Ramos (cell line): ENCODE data around the gene NATD1.
"Not testable (repeated sequence)": the region's sequence is repeated elsewhere in the genome, so short reads cannot be mapped to it uniquely, and the experiment has no call there.

Source experiments
- in situ Hi-C: fragments of 300-500 bp; cut with MboI; formaldehyde crosslinking; loops from one replicate; pipeline ENCODE4 v1.14.3; 2022; ENCODE audit warnings: low sequenced_read_pairs; ENCODE audit not compliant: unreplicated experiment

The NATD1 gene

DNA sequence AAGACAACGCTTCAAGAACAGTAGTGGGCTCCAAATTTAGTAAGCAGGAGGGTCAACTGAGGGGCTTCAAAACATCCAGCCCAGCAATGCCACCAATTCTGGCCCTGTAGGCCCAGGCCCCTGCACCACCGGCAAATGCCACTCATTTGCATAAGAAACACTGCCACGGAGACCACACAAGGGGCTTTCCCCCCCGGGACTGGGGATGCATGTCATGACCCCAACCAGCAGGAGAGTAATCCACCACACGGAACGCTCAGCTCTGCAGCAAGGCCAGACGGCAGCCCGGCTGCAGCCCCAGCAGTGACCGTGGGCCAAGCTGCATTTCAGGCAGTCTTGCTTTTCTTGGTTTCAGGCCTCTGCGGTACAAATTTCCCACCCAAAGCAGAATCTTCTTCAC, 53.4 kb downstream of the NATD1 start:
- in situ Hi-C loops, result no loop called here

DNA sequence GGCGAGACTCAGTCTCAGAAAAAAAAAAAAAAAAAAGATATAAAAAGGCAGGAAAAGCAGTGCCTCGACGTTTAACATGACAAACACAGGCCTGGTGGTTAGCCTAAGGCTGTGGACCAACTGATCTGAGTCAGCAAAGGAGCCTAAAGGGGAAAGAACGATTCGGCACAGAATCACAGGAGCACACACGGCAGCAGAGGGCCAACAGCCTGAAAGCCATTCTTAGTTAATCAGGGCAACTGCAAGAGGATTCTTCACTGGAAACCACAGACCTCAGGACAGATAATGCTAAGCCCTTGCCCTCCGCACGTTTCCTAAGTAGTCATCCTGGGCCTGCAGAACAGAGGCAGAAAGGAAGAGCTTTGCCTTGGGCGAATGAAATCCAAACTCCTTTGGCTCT, 53.9 kb downstream of the NATD1 start:
- in situ Hi-C loops, result no loop called here

DNA sequence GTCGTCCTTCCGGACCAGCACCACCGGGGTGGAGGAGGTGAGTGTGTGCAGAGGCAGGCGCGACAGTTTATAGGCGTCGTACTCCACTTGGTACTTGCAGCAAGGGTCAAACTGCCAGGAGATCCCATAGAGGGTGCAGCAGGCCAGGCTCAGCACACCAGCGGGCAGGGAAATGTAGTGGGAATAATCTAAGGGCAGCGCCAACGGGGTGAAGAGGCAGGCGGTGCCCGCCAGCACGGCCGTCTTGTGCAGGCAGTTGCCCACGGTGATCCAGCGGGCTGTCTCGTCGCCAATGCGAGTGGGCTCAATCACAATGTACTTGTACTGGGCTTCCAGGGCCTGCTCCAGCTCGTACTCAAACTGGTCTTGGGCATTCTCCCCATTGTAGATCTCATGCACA, 54.8 kb downstream of the NATD1 start:
- in situ Hi-C loops, result no loop called here

DNA sequence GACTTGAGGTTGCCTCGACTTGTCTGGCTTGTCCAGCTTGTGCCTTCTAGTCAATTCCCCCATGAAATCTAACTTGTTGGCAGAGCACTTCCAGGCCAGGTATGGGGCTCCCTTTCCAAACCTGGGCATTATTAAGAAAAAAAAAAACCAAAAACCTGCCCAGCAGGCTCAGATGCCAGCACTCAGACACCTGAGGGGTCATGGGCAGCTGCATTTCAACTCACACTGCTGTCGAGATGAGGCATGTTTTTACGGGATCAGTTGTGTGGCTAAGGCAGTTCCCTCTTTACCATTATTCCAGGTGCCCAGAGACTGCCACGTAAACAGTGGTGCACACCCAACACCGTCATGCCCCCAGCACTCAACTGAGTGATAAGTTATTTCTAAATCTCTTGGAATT, 57.1 kb downstream of the NATD1 start:
- in situ Hi-C loops, result no loop called here

DNA sequence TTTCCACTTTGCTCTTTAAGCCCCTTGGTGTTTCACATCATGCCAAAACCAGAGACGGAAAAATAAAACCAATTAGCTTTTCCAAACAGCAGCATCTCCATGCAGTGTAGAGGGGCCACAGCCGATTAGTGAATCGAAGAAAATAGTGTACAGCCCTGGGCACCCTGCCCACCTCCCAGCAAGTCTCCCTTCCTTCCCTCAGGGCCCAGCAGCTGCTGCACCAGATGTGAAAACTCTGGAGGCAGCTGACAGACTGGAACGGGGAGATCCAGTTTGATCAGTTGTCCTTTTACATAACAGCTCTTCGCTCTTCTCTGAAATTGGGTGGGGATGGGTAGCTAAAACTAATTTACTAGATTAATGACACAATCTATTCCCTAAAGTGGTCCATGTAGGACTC, 58.5 kb downstream of the NATD1 start:
- in situ Hi-C loops, result no loop called here

DNA sequence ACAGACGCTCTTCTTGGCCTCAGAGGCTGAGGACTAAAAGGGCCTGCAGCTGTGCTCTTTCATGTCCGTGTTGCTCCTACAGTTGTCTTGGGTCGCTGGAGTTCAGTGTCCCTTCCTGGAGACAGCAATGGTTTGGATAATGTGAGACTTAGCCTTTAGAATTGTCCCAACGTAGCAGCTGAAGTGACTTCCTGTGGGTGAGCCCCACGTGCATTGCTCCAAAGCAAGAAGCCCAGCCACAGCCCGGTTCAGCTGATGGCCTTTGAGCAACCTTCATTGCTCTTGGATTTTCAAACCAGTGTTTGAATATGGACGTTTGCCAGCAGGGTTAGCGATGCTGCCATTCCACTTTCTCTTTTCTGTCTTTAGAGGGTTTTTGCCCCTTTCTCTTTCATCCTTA, 59.0 kb downstream of the NATD1 start:
- in situ Hi-C loops, result no loop called here

DNA sequence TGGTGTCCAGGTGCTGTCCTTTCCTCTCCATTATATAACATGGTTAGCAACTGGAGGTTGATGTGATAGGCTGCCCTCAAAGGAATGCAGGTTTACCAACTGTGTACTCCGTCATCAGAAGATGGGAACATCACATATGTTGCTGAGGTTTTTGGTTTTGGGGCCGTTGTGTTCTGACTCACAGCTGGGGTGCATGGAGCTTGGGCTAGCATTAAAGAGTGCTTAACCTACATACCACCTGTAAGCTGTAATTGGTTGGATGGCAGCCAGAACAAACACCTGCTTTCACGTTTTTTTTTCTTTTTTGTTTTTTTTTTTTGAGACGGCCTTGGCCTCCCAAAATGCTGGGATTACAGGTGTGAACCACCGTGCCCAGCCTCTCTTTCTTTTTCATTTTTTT, 60.2 kb downstream of the NATD1 start:
- in situ Hi-C loops, result no loop called here

DNA sequence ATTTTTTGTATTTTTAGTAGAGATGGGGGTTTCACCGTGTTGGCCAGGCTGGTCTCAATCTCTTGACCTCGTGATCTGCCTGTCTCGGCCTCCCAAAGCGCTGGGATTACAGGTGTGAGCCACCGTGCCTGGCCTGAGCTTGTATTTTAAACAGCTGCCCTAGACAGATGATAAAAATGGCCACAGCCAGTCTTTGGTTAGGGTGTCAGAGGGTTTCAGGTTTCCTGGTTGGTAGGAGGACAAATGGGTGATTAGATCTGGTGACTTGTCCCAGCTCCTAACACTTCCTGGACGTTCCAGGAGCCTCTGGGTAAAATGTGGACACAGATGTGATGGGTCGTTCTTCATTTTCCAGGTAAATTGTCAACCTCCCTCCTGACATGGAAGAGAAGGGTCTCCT, 60.8 kb downstream of the NATD1 start:
- in situ Hi-C loops, result not testable (repeated sequence)

DNA sequence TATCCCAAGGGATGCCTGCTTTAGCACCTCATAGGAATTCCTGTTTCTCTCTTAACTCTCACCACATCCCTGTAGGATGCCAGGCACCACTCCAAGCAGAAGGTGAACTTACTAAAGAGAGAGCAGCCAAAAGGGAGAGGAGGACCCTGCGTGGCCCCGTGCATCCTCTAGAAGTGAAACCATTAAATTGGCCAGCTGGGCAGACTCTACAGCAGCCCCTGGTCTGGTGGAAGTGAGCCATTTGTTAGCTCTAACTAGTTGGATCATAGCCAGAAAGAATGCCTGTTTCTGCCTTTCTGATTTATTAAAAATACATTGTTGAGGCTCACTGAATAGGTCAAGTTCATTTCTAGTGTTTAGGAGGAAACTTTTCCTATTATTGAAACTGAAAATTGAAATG, 61.5 kb downstream of the NATD1 start:
- in situ Hi-C loops, result no loop called here

DNA sequence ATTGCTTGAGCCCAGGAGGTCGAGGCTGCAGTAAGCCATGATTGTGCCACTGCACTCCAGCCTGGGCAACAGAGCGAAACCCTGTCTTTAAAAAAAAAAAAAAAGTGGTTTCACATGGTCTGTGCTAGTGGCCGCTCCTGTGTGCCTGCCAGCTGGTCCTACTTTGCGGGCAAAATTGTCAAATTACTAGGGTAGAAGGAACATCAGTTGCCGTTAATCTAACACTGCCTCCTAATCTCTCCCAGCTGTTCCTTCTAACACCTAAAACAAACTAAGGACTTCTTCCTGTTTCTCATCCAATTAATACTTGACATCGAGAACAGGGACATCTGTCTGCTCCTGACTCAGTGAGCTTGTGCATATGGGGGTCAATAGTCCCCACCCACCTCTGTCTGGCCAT, 63.1 kb downstream of the NATD1 start:
- in situ Hi-C loops, result no loop called here

DNA sequence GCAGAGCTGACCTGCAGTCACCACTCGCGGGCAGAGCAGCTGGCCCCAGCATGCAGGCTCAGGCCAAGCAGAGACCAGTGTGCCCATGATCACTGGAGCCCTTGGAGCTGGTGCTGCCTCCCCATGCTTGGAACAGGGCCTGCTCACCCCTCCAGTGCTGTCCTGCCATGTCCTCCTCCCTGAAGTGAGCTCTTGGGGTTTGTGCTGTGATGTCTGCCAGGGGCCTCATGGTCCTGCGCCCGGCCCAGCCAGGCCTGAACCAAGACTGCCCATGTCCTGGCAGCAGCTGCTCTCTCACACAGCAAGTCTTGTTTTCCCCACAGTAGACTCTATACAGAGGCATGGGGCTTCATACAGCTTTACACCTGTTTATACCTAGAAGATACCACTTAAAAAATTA, 63.8 kb downstream of the NATD1 start:
- in situ Hi-C loops, result no loop called here
